Measurements from ENCODE around the gene TSSC4.
"Not testable (repeated sequence)": the region's sequence is repeated elsewhere in the genome, so short reads cannot be mapped to it uniquely, and the experiment has no call there.

Gene TSSC4

GRCh38 chr11:2363130-2363529 is 37.4 kb upstream of the TSSC4 start:
- H3K4me3 ChIP-seq (ENCODE audit: low read length): no peak overlapping the region
- no peaks in the 10 kb centered on the region for H3K36me3 ChIP-seq (ENCODE audit: insufficient read depth, low read length)
- no peak overlapping the region for H3K9ac ChIP-seq (ENCODE audit: low read depth, low read length)
- H3K9me3 ChIP-seq (ENCODE audit: insufficient read depth, low read depth, low read length): no peaks in the 10 kb centered on the region
- no peaks in the 10 kb centered on the region for H3K4me1 ChIP-seq (ENCODE audit: insufficient read depth, low read length)
- no peaks in the 10 kb centered on the region for H3K27me3 ChIP-seq (ENCODE audit: insufficient read depth, low read length)
- no peak overlapping the region for H3K27ac ChIP-seq (ENCODE audit: low read depth, low read length)
- WGBS: 91% methylated on average over 10 of the region's 10 CpGs

- Histone ChIP-seq H3K4me3 (ENCODE audit: low read length) (no peak overlapping the region), H3K4me1 (ENCODE audit: insufficient read depth, low read length) (no peaks in the 10 kb centered on the region), H3K9ac (ENCODE audit: low read depth, low read length) (no peak overlapping the region), H3K36me3 (ENCODE audit: insufficient read depth, low read length) (no peaks in the 10 kb centered on the region), H3K9me3 (ENCODE audit: insufficient read depth, low read depth, low read length) (no peaks in the 10 kb centered on the region), H3K27me3 (ENCODE audit: insufficient read depth, low read length) (no peaks in the 10 kb centered on the region), H3K27ac (ENCODE audit: low read depth, low read length) (no peak overlapping the region)
- 90% methylated on average over 15 of the region's 15 CpGs for WGBS
Measured at GRCh38 chr11:2363577-2364370, 36.8 kb upstream of the TSSC4 start.

- H3K36me3 ChIP-seq (ENCODE audit: insufficient read depth, low read length); H3K27me3 ChIP-seq (ENCODE audit: insufficient read depth, low read length); H3K9ac ChIP-seq (ENCODE audit: low read depth, low read length); H3K9me3 ChIP-seq (ENCODE audit: insufficient read depth, low read depth, low read length); H3K4me3 ChIP-seq (ENCODE audit: low read length); H3K27ac ChIP-seq (ENCODE audit: low read depth, low read length); H3K4me1 ChIP-seq (ENCODE audit: insufficient read depth, low read length): not testable (repeated sequence)
- WGBS: 96% methylated on average over 12 of the region's 12 CpGs
Measured at GRCh38 chr11:2364386-2364785, 36.2 kb upstream of the TSSC4 start.

- H3K9me3 ChIP-seq (ENCODE audit: insufficient read depth, low read depth, low read length): no peaks in the 10 kb centered on the region
- no peaks in the 10 kb centered on the region for H3K36me3 ChIP-seq (ENCODE audit: insufficient read depth, low read length)
- WGBS: 92% methylated on average over 16 of the region's 16 CpGs
- H3K9ac ChIP-seq (ENCODE audit: low read depth, low read length): no peak overlapping the region
- no peaks in the 10 kb centered on the region for H3K4me1 ChIP-seq (ENCODE audit: insufficient read depth, low read length)
- H3K27ac ChIP-seq (ENCODE audit: low read depth, low read length): no peak overlapping the region
- H3K27me3 ChIP-seq (ENCODE audit: insufficient read depth, low read length): no peaks in the 10 kb centered on the region
- H3K4me3 ChIP-seq (ENCODE audit: low read length): no peak overlapping the region
Measured at GRCh38 chr11:2365571-2366210, 34.9 kb upstream of the TSSC4 start.

GRCh38 chr11:2366276-2366675 is 34.3 kb upstream of the TSSC4 start:
- WGBS: 95% methylated on average over 11 of the region's 11 CpGs
- Histone ChIP-seq H3K9me3 (ENCODE audit: insufficient read depth, low read depth, low read length) (no peaks in the 10 kb centered on the region), H3K27me3 (ENCODE audit: insufficient read depth, low read length) (no peaks in the 10 kb centered on the region), H3K27ac (ENCODE audit: low read depth, low read length) (no peak overlapping the region), H3K4me1 (ENCODE audit: insufficient read depth, low read length) (no peaks in the 10 kb centered on the region), H3K9ac (ENCODE audit: low read depth, low read length) (no peak overlapping the region), H3K4me3 (ENCODE audit: low read length) (no peak overlapping the region), H3K36me3 (ENCODE audit: insufficient read depth, low read length) (no peaks in the 10 kb centered on the region)

- Histone ChIP-seq H3K36me3 (ENCODE audit: insufficient read depth, low read length) (no peaks in the 10 kb centered on the region), H3K9me3 (ENCODE audit: insufficient read depth, low read depth, low read length) (no peaks in the 10 kb centered on the region), H3K4me3 (ENCODE audit: low read length) (no peak overlapping the region), H3K27me3 (ENCODE audit: insufficient read depth, low read length) (no peaks in the 10 kb centered on the region), H3K4me1 (ENCODE audit: insufficient read depth, low read length) (no peaks in the 10 kb centered on the region), H3K27ac (ENCODE audit: low read depth, low read length) (no peak overlapping the region), H3K9ac (ENCODE audit: low read depth, low read length) (no peak overlapping the region)
- 84% methylated on average over 7 of the region's 7 CpGs for WGBS
Measured at GRCh38 chr11:2366733-2367132, 33.8 kb upstream of the TSSC4 start.

GRCh38 chr11:2367266-2368160 is 33.0 kb upstream of the TSSC4 start:
- WGBS: 93% methylated on average over 17 of the region's 17 CpGs
- Histone ChIP-seq H3K27ac (ENCODE audit: low read depth, low read length) (no peak overlapping the region), H3K27me3 (ENCODE audit: insufficient read depth, low read length) (no peaks in the 10 kb centered on the region), H3K9ac (ENCODE audit: low read depth, low read length) (no peak overlapping the region), H3K4me1 (ENCODE audit: insufficient read depth, low read length) (no peaks in the 10 kb centered on the region), H3K9me3 (ENCODE audit: insufficient read depth, low read depth, low read length) (no peaks in the 10 kb centered on the region), H3K4me3 (ENCODE audit: low read length) (no peak overlapping the region), H3K36me3 (ENCODE audit: insufficient read depth, low read length) (no peaks in the 10 kb centered on the region)

GRCh38 chr11:2368178-2368850 is 32.2 kb upstream of the TSSC4 start:
- Histone ChIP-seq H3K9me3 (ENCODE audit: insufficient read depth, low read depth, low read length) (no peaks in the 10 kb centered on the region), H3K9ac (ENCODE audit: low read depth, low read length) (no peak overlapping the region), H3K4me3 (ENCODE audit: low read length) (no peak overlapping the region), H3K4me1 (ENCODE audit: insufficient read depth, low read length) (no peaks in the 10 kb centered on the region), H3K27me3 (ENCODE audit: insufficient read depth, low read length) (no peaks in the 10 kb centered on the region), H3K36me3 (ENCODE audit: insufficient read depth, low read length) (no peaks in the 10 kb centered on the region), H3K27ac (ENCODE audit: low read depth, low read length) (no peak overlapping the region)
- 97% methylated on average over 7 of the region's 7 CpGs for WGBS

- H3K27me3 ChIP-seq (ENCODE audit: insufficient read depth, low read length): no peaks in the 10 kb centered on the region
- no peak overlapping the region for H3K4me3 ChIP-seq (ENCODE audit: low read length)
- WGBS: 86% methylated on average over 10 of the region's 10 CpGs
- no peak overlapping the region for H3K27ac ChIP-seq (ENCODE audit: low read depth, low read length)
- no peaks in the 10 kb centered on the region for H3K4me1 ChIP-seq (ENCODE audit: insufficient read depth, low read length)
- no peak overlapping the region for H3K9ac ChIP-seq (ENCODE audit: low read depth, low read length)
- H3K9me3 ChIP-seq (ENCODE audit: insufficient read depth, low read depth, low read length): no peaks in the 10 kb centered on the region
- no peaks in the 10 kb centered on the region for H3K36me3 ChIP-seq (ENCODE audit: insufficient read depth, low read length)
Measured at GRCh38 chr11:2368851-2369180, 31.7 kb upstream of the TSSC4 start.

- H3K4me1 ChIP-seq (ENCODE audit: insufficient read depth, low read length): no peaks in the 10 kb centered on the region
- H3K27ac ChIP-seq (ENCODE audit: low read depth, low read length): no peak overlapping the region
- H3K27me3 ChIP-seq (ENCODE audit: insufficient read depth, low read length): no peaks in the 10 kb centered on the region
- WGBS: 89% methylated on average over 12 of the region's 12 CpGs
- no peak overlapping the region for H3K4me3 ChIP-seq (ENCODE audit: low read length)
- no peaks in the 10 kb centered on the region for H3K36me3 ChIP-seq (ENCODE audit: insufficient read depth, low read length)
- no peak overlapping the region for H3K9ac ChIP-seq (ENCODE audit: low read depth, low read length)
- no peaks in the 10 kb centered on the region for H3K9me3 ChIP-seq (ENCODE audit: insufficient read depth, low read depth, low read length)
Measured at GRCh38 chr11:2369320-2369719, 31.2 kb upstream of the TSSC4 start.

GRCh38 chr11:2369896-2370295 is 30.7 kb upstream of the TSSC4 start:
- Histone ChIP-seq H3K4me3 (ENCODE audit: low read length) (no peak overlapping the region), H3K27me3 (ENCODE audit: insufficient read depth, low read length) (no peaks in the 10 kb centered on the region), H3K9ac (ENCODE audit: low read depth, low read length) (no peak overlapping the region)

More at GRCh38 chr11:2369896-2370295, 30.7 kb upstream of the TSSC4 start:
- Histone ChIP-seq H3K9me3 (ENCODE audit: insufficient read depth, low read depth, low read length) (no peaks in the 10 kb centered on the region), H3K36me3 (ENCODE audit: insufficient read depth, low read length) (no peaks in the 10 kb centered on the region), H3K27ac (ENCODE audit: low read depth, low read length) (no peak overlapping the region), H3K4me1 (ENCODE audit: insufficient read depth, low read length) (no peaks in the 10 kb centered on the region)
- WGBS: 87% methylated on average over 9 of the region's 9 CpGs
